Measurements from ENCODE around the gene THBS3. TPM values are rescaled to one million over a fixed set of nuclear protein-coding genes. Genes with fewer than 3 reads are reported as not detected.

The THBS3 gene
- 2.8 TPM for polyA plus RNA-seq (2012; ENCODE audit: low read depth, missing spikeins)

DNA sequence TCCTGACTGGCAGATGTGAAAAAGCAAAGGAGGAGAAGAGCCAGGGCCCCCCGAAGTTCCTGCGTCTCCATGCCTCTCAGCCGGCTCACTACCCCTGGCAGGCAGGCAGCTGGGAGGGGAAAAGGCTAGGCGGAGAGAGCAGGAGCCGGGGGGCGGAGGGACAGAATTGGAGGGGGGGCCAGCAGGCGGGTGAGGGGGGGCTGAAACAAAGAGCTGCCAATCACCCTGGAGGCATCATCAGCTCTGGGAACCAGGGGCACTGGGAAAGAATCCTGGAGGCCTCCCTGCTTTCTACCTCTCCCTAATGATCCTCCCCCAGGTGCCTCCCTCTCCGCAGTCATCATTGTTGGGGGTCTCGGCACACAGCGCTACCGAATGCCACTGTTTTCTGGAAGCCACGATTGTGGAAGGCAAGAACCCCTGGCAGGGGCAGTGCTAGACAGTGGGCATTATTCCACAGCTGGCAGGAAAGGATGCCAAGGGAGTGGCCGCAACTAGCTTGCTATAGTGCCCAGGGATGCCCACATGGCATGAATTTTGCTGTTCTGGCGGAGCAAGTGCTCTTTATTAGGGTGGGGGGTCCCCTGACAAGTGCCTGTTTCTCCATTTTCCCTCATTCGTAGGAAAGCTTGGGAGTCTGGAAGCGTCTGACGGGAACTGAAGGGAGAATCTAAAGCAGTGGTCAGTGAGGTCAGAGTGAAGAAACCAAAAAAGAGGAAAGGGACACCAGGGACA is at the start of gene THBS3:
TSS of gene THBS3 (minus strand) at position 92 of the 735 bp plus-strand sequence. CDS start at position 71, 21 bp downstream.
- no peak for TF ChIP-seq TAF1 (IDR thresholded peaks at IDR 0.05; ENCODE audit: low read depth, low read length)
- TF ChIP-seq POLR2AphosphoS5 (IDR thresholded peaks at IDR 0.05; ENCODE audit: low read depth, low read length), result no peak
- TF ChIP-seq POU2F2 (IDR thresholded peaks at IDR 0.05; ENCODE audit: low read depth, low read length), result no peak
- TF ChIP-seq POLR2A (IDR thresholded peaks at IDR 0.05; ENCODE audit: low read depth, low read length), result no peak
- TF ChIP-seq SPI1 (IDR thresholded peaks at IDR 0.05; ENCODE audit: low read depth, low read length), result 0 out of 2 replicates have a peak, but pooled peaks have one; percentile 20
- DNase-seq (ENCODE audit: insufficient read length, low spot score) (no peak), FAIRE-seq (no peak)

DNA sequence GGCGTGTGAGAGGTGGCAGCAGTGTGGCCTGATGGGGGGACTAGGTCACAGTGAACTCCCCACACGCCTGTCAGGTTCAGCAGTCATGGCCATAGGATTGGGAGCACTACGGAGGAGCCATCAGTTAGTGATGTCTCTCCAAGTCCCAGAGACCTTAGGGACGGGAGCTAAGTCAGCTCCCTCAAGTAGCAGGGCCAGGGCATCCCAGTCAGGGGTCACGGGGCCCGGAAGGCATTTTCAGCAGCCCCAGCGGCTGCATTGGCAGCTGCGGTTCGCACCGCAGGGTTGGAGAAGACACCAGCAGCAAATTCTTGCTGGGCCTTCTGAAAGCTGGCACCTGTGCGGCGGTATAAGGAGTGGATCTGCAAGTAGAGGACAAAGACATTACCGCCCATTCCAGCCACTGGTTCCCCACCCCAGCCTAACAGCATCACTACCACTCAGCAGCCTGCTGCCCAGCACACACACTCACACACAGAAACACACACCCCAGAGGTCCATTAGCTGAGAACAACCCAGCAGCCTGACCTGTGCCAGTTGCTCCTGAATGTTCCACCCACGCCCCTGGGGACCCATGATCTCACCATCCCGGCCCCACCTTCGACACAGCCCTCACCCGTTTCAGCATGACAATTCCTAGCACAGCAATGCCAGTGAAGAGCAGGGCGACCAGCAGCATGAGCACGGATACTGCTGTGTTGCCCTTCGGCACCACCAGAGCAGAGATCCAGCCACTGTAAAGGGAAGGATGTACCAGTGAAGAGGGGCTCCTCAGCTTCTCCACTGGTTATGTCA is 48.6 kb upstream of the THBS3 start:
- FAIRE-seq, result no peak
- DNase-seq (ENCODE audit: insufficient read length, low spot score), result no peak
- no peak for TF ChIP-seq SPI1 (IDR thresholded peaks at IDR 0.05; ENCODE audit: low read depth, low read length)
- 0 out of 2 replicates have a peak, but pooled peaks have one; percentile 53 for TF ChIP-seq POLR2A (IDR thresholded peaks at IDR 0.05; ENCODE audit: low read depth, low read length)
- no peak for TF ChIP-seq POU2F2 (IDR thresholded peaks at IDR 0.05; ENCODE audit: low read depth, low read length)
- TF ChIP-seq TAF1 (IDR thresholded peaks at IDR 0.05; ENCODE audit: low read depth, low read length), result no peak
- TF ChIP-seq POLR2AphosphoS5 (IDR thresholded peaks at IDR 0.05; ENCODE audit: low read depth, low read length), result no peak
- TF ChIP-seq PAX5 (IDR thresholded peaks at IDR 0.05; ENCODE audit: insufficient read depth, low read length, severe bottlenecking), result no peak

DNA sequence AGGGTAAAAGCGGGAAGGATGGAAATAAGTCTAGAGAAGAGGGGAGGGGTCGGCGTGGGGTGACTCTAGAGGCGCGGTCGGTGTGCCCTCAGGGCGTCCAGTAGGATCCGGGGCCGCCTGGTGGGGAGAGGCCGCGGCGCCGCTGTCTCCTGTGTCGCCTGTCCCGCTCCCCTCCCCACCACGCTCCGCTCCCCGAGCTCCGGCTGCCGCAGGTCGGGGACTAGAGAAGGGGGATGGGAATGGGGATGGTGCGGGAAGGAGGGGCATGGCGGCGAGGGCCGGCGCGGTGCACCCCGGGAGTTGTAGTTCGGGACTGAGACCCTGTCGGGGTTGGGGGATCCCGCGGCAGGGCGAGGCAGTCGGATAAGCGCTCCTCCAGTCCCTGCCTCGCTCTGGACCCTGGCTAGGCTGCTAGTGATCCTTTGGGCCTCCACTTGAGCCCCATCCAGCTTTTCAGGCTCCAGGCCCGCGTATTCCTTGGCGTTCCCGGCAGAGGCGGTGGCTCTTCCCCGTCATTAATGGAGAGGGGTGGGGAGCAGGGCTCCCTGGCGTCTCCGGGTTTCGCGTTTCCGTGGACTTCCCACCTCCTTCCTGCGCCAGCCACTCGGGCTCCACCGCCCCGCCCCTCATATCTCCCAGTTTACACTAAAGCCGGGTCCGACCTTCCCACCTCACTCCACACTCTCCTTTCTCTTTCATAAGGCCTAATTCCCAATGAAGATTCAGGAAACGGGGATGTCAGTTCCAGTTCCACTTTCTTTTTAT is 47.7 kb upstream of the THBS3 start, which contains the start of gene ENTREP3:
TSS of gene ENTREP3 (minus strand) at position 241 of the 765 bp plus-strand sequence. CDS start 606 bp downstream, outside the sequence.
- no peak for TF ChIP-seq POU2F2 (IDR thresholded peaks at IDR 0.05; ENCODE audit: low read depth, low read length)
- peak; percentile 48; the same call in 1 of the 2 replicates for TF ChIP-seq POLR2AphosphoS5 (IDR thresholded peaks at IDR 0.05; ENCODE audit: low read depth, low read length)
- TF ChIP-seq POLR2A (IDR thresholded peaks at IDR 0.05; ENCODE audit: low read depth, low read length), result peak; percentile 39; the same call in 1 of the 2 replicates
- no peak for TF ChIP-seq PAX5 (IDR thresholded peaks at IDR 0.05; ENCODE audit: insufficient read depth, low read length, severe bottlenecking)
- 0 out of 2 replicates have a peak, but pooled peaks have one; percentile 32 for TF ChIP-seq TAF1 (IDR thresholded peaks at IDR 0.05; ENCODE audit: low read depth, low read length)
- TF ChIP-seq SPI1 (IDR thresholded peaks at IDR 0.05; ENCODE audit: low read depth, low read length), result no peak
- peak; percentile 94 for FAIRE-seq
- DNase-seq (ENCODE audit: insufficient read length, low spot score), result peak; percentile 94

DNA sequence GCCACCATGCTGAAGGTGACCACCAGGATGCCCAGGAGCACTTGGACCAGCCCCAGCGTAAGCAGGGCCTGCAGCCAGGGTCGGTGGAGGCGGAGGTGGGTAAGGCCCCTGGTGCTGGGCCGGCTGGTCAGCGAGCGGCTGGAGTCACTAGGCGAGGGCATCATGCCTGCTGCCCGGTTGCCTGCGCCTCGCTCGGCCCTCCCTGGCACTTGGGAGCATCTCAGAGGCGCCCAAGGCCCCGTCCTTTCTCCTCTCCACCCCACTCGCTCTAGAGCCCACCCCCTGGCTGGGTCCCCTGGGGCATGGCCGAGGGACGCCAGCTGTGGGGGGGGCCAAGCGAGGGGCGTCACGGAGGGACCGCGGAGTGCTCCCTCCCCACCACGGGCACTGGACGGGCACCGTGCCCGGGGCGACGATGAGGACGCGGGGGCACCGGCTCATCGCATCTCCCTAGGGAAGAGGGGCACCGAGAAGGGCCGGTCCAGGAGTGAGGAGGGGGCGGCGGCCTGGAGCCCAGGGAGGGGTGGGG is 47.1 kb upstream of the THBS3 start:
- FAIRE-seq, result no peak
- TF ChIP-seq PAX5 (IDR thresholded peaks at IDR 0.05; ENCODE audit: insufficient read depth, low read length, severe bottlenecking) (no peak), POLR2AphosphoS5 (IDR thresholded peaks at IDR 0.05; ENCODE audit: low read depth, low read length) (no peak), TAF1 (IDR thresholded peaks at IDR 0.05; ENCODE audit: low read depth, low read length) (no peak), POU2F2 (IDR thresholded peaks at IDR 0.05; ENCODE audit: low read depth, low read length) (no peak), SPI1 (IDR thresholded peaks at IDR 0.05; ENCODE audit: low read depth, low read length) (no peak), POLR2A (IDR thresholded peaks at IDR 0.05; ENCODE audit: low read depth, low read length) (no peak)
- no peak for DNase-seq (ENCODE audit: insufficient read length, low spot score)

DNA sequence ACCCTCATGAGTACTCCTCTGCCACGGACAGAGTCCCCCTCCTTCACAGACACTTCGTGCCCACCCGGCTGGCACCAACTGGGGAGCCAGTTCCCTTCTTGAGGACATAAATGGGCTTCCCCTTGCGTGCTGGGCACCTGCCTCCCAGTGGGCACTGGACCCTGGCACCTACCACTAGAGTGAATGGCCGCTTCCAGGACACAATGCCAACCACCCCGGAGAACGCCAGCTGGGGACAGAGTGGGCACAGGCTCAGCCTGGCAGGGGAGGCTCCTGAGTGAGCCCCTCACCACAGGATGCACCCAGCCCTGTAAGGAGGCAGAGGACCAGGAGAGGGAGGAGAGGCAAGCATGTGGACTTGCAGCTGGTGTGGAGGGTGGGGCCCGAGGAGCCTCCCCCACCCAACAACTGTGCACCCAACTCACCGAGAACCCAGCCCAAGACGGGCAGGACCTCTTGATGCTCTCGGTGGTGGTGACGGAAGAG is 46.6 kb upstream of the THBS3 start:
- FAIRE-seq (no peak), DNase-seq (ENCODE audit: insufficient read length, low spot score) (no peak)
- no peak for TF ChIP-seq TAF1 (IDR thresholded peaks at IDR 0.05; ENCODE audit: low read depth, low read length)
- TF ChIP-seq POU2F2 (IDR thresholded peaks at IDR 0.05; ENCODE audit: low read depth, low read length), result no peak
- no peak for TF ChIP-seq SPI1 (IDR thresholded peaks at IDR 0.05; ENCODE audit: low read depth, low read length)
- no peak for TF ChIP-seq POLR2AphosphoS5 (IDR thresholded peaks at IDR 0.05; ENCODE audit: low read depth, low read length)
- TF ChIP-seq POLR2A (IDR thresholded peaks at IDR 0.05; ENCODE audit: low read depth, low read length), result no peak
- no peak for TF ChIP-seq PAX5 (IDR thresholded peaks at IDR 0.05; ENCODE audit: insufficient read depth, low read length, severe bottlenecking)

DNA sequence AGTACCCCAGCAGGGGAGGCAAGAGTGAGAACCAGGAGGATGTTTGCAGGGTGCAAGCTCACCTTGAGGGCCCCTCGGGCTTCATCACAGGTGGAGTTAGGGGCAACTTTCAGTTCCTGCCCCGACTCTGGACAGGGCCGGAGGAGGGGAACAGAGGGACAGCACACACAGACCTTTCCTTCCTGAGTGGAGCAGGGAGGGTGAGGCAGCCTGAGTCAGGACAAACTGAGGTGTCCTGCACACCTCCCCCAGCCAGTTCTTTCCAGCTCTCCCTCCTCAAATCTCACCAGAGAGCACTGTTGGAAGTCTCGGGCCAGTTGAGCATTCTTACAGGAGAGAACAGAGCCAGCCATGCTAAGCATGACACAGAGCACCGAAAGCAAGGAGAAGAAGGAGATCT is 46.1 kb upstream of the THBS3 start:
- TF ChIP-seq SPI1 (IDR thresholded peaks at IDR 0.05; ENCODE audit: low read depth, low read length) (peak; percentile 21; the same call in 1 of the 2 replicates), POLR2A (IDR thresholded peaks at IDR 0.05; ENCODE audit: low read depth, low read length) (no peak), POU2F2 (IDR thresholded peaks at IDR 0.05; ENCODE audit: low read depth, low read length) (no peak), POLR2AphosphoS5 (IDR thresholded peaks at IDR 0.05; ENCODE audit: low read depth, low read length) (no peak), PAX5 (IDR thresholded peaks at IDR 0.05; ENCODE audit: insufficient read depth, low read length, severe bottlenecking) (no peak)
- FAIRE-seq (peak; percentile 40), DNase-seq (ENCODE audit: insufficient read length, low spot score) (no peak)

DNA sequence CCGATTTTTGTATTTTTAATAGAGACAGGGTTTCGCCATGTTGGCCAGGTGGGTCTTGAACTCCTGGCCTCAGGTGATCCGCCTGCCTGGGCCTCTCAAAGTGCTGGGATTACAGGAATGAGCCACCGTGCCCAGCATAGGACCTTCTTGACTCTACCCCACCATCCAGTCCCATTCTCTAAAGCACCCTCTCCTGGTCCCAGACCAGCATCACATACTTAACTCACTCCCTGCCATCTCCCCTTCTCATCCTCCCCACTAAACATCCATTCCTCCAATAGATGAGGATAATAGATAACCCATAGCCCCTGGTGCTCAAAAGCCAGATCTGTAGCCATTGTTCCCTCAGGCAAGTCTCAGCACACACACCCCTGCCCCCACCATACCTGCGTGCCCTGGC is 45.5 kb upstream of the THBS3 start:
- DNase-seq (ENCODE audit: insufficient read length, low spot score), result no peak

DNA sequence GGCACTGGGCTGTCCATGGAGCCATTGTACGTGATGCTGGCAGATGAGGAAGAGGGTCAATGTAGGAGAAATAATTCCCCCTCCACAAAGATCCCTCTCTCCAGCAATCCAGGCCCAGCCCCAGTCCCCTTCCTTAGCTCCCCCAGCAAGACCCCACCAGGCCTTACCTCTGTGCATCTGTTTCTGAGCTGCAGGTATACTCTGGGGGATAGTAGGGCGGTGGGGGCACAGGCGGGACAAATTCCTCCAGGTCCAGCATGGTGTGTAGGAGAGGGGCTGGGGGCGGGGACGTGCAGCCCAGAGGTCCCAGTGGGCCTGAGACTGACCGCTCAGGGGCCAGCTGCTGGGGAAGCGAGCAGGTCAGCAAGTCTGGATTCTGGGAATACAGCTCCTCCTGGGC is 43.9 kb upstream of the THBS3 start:
- TF ChIP-seq POLR2A (IDR thresholded peaks at IDR 0.05; ENCODE audit: low read depth, low read length), result no peak
- TF ChIP-seq TAF1 (IDR thresholded peaks at IDR 0.05; ENCODE audit: low read depth, low read length), result no peak
- no peak for TF ChIP-seq PAX5 (IDR thresholded peaks at IDR 0.05; ENCODE audit: insufficient read depth, low read length, severe bottlenecking)
- no peak for TF ChIP-seq SPI1 (IDR thresholded peaks at IDR 0.05; ENCODE audit: low read depth, low read length)
- no peak for TF ChIP-seq POU2F2 (IDR thresholded peaks at IDR 0.05; ENCODE audit: low read depth, low read length)
- TF ChIP-seq POLR2AphosphoS5 (IDR thresholded peaks at IDR 0.05; ENCODE audit: low read depth, low read length), result no peak
- no peak for DNase-seq (ENCODE audit: insufficient read length, low spot score)
- FAIRE-seq, result no peak

More for the DNA sequence above, 45.5 kb upstream of the THBS3 start:
- no peak for FAIRE-seq
- TF ChIP-seq POLR2A (IDR thresholded peaks at IDR 0.05; ENCODE audit: low read depth, low read length), result no peak
- no peak for TF ChIP-seq POU2F2 (IDR thresholded peaks at IDR 0.05; ENCODE audit: low read depth, low read length)
- TF ChIP-seq POLR2AphosphoS5 (IDR thresholded peaks at IDR 0.05; ENCODE audit: low read depth, low read length), result no peak
- no peak for TF ChIP-seq PAX5 (IDR thresholded peaks at IDR 0.05; ENCODE audit: insufficient read depth, low read length, severe bottlenecking)
- no peak for TF ChIP-seq TAF1 (IDR thresholded peaks at IDR 0.05; ENCODE audit: low read depth, low read length)
- TF ChIP-seq SPI1 (IDR thresholded peaks at IDR 0.05; ENCODE audit: low read depth, low read length), result no peak

Measured in GM12891 (cell line).